ENCODE data around the gene NHS.
"Not testable (repeated sequence)": the region's sequence is repeated elsewhere in the genome, so short reads cannot be mapped to it uniquely, and the experiment has no call there.

Gene NHS

GRCh38 chrX:17549107-17549651 is 174.2 kb downstream of the NHS start:
- DNase-seq (ENCODE audit: low spot score) = no peak

DNA sequence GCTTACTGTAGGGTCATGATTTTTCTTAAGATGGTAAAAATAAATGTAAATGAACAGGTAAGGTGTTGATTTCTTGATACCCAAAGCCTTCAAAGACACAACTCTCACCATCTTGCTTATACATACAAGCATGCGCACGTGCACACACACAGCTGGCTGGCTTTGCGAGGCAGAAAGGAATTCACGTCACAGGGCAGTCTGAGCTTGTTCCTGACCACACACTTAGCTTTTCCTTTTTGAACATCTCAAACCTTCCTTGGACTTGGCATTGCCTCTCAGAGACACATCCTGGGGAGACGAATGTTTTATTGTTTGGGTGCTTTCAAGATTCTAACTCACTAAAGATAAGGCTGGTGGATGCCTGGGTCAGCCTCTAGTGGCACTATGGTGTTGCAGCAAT is 175.0 kb downstream of the NHS start:
- DNase-seq (ENCODE audit: low spot score) = no peak

DNA sequence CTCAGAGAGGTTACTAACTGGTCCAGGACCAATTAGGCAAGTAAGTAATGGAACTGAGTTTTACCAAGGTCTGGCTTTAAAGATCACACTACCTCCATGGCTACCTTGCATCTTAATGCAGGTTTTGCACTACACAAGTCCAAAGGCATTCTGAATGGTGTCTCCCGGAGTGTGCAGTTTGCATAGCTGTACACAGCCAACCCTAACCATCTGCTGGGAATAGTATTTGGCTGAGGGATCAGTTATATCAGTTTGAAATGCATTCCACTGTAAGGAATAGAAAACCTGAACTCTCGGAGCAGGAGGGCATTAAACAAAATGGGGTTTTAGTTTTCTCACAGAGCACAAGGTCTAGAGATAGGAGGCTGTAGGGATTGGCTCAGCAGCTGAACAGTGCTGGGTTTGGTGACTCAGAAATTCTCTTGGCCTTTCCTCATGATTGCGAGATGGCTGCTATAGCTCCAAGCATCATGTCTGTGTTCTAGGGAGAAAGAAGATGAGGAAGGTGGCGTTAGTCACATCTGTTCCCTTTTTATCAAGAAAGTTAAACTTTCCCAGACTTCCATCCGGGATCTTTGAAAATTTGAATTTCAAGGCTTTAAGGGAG is 177.1 kb downstream of the NHS start:
- no peak for DNase-seq (ENCODE audit: low spot score)

DNA sequence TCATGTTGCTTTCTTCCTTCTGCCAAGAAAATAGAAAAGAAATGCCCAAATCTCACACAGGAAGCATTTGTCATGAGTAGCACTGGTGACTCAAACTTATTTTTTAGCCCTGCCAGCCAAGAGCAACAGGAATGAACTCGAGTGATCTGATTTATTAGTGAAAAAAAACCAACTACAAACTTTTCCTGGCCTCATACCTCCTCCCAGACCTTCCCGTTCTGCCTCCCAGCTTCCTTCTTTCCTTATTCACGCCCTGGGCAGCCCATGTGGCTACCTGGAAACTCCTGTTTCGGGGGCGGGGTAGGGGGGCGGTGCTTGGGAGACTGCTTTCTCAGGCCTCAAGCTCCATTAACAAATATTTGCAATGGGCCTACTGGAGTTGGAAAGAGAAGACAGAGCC is 178.5 kb downstream of the NHS start:
- DNase-seq (ENCODE audit: low spot score) = no peak

DNA sequence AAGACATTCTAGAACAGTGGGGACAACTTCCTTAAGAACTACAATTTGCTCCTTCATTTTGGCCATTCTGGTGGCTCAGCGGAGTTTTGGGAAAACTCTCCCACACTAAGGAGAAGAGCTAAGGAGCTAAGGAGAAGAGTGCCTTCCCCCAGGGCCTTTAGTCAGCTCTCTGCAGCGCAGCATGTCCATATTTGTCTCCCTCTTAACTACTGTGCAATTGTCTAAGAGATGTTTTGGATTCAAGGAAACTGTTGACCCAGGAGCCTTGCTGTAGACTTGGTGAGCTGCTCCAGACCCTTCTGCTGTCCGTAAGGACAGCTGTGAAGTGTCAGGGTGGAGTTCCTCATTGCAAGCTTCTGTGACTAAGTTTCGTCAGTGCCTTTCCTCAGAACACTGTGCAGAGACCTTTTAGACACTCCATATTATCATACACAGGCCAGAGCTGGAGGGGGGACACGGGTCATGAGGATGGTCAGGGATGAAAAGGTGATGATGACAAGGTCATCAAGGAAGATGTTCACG is 179.0 kb downstream of the NHS start:
- DNase-seq (ENCODE audit: low spot score) = no peak

GRCh38 chrX:17554914-17555313 is 179.9 kb downstream of the NHS start:
- DNase-seq (ENCODE audit: low spot score) = no peak

DNA sequence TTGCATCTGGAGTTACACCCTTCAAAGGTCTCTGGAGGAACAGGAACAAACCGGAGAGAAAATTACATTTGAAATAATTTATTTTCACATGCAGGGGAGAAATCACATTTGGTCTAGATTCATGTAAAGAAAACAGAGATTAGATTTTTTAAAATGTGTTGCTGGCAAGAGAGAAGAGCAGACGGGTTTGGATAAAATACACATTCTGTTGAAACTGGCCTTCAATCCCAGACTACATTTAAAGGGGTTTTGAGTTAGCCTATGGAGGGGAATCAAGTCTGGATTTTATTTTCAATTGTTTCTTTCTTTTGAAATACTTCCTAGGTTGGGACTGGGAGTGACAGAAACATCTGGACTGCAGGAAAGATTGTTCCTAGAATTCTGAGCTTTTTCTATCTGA is 180.8 kb downstream of the NHS start:
- no peak for DNase-seq (ENCODE audit: low spot score)

DNA sequence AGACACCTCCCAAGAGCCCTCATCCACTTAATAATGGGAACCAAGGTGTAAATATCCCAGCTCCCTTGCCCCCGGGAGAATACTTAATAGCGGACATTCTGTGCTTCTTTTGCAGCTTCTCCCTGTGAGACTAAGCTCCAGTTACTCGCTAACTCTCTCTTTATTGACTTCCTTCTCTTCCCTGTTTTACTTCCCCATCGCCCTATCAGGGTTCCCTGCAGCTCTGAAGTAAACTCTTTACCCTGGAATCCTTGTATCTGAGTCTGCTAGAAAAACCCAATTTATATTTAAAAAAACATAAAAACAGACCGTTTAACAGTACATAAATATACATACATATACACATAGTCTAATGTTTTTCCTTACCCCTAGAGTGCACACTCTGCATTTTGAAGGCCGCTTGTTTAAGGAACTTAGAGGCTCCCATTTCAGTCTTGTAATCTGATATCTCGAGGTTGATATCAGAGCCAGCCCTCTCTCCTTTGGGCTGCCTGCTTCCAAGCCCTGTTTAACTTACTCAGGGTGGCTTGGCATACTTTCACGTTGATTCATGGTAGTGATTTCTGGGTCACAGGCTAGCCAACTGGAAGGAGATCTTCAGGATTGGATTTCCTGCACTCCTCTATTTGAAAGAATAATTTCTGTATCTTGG is 184.9 kb downstream of the NHS start:
- no peak for DNase-seq (ENCODE audit: low spot score)

DNA sequence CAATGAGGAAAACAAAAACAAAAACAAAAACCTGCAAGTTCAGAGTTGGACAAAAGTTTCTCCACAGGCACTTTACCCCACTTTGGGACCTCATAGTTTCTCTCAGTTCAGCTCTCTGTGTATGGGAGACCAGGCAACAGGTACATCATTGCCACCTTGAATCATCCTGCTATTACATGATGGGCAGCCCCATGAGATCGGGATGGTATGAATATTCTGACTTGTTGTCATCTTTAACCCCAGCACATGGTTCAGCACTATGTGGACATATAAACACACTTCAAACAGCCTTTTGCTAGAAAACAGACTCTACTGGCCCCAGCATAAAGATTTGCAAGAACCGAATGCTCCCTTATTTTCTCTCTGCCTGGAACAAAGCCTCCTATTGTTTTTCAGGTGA is 185.4 kb downstream of the NHS start:
- DNase-seq (ENCODE audit: low spot score) = no peak

DNA sequence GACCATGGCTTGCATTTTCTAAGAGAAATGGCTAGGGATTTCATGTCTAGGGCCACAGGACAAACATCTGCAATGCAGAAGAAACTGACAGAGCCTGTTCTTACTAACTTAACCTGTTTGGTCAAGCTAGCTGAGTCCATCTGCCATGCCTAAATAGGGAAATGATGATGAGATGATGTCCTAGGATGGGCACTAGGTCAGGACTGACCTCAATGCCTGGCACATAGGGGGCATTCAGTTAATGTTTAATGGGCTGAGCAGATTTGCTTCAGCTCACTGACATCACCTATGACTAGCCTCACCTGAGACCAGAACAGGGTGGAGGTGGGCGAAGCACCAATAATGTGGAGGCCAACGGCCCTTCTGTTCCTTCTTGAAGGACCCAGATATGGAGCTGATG is 188.1 kb downstream of the NHS start:
- no peak for DNase-seq (ENCODE audit: low spot score)

DNA sequence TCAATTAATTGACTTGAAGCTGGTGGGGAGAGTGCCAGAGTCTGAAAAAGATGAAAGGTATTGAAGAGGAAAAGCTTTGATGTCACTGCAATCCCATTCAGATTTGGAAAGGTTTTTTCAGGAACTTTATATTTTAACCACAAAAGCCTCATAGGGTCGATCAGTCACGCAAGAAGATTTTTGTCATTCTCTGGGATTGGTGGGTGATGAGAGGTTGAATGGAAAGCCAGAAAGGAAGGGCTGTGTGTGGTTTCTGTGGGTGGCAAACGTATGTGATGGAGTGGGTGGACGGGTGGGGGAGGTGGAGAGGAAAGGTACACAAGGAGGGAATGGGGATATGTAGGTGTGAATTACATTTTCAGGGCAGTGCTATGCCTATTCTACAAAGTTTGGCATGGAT is 188.5 kb downstream of the NHS start:
- no peak for DNase-seq (ENCODE audit: low spot score)

- no peak for DNase-seq (ENCODE audit: low spot score)
Observed at GRCh38 chrX:17564689-17565409, 189.8 kb downstream of the NHS start.

GRCh38 chrX:17566740-17567139 is 191.7 kb downstream of the NHS start:
- no peak for DNase-seq (ENCODE audit: low spot score)

GRCh38 chrX:17567187-17567586 is 192.2 kb downstream of the NHS start:
- no peak for DNase-seq (ENCODE audit: low spot score)

DNA sequence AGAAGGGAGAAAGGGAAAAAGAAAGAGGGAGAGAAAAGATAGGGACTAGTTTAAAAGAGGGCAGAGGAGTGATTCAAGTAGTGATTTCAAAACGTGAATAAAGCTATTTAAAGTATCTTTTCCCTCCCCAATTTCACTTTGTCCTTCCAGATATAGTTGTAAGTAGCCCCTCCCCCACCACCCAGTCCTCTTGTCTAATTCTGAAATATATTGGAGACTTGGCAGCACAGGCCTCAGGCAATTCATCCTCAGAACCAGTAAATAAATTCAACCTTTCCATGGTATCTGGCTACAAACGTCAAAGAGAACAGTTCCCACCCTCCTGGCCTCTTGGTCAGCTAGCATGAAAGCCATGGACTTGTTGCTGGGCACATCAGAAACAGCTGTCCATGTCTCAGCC is 192.8 kb downstream of the NHS start:
- no peak for DNase-seq (ENCODE audit: low spot score)

GRCh38 chrX:17568804-17569203 is 193.8 kb downstream of the NHS start:
- not testable (repeated sequence) for DNase-seq (ENCODE audit: low spot score)

GRCh38 chrX:17579026-17579425 is 204.0 kb downstream of the NHS start:
- no peak for DNase-seq (ENCODE audit: low spot score)

DNA sequence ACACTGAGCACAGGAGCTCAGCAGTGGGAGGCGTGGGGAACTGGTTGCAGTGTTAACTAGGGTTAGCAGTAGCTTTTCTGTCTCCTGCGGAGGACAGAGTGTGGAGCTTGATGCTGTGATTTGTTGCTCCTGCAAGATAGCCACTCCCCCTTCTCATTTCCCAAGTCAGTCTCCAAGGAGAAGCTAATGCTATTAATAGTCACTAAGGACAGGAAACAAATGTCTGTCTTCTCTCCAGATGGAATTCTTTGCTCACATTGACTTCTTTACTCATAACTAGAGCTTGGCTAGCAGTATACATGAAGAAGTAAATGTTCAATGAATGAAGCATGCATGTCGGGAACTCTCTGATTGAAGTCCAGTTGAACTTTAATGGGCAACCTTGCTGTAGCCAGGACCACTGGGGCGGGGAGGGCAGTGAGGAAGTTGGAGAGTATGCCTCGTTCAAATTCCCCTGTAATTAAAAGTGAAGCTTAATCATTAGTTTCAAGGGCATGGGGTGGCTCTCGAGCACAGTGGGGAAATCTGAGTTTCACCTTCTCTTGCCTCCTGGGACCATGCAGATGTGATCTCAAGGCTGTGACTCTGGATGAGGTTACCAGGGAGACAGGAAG is 205.6 kb downstream of the NHS start:
- peak; percentile 42 for DNase-seq (ENCODE audit: low spot score)

- DNase-seq (ENCODE audit: low spot score) = no peak
Observed at GRCh38 chrX:17581641-17582040, 206.6 kb downstream of the NHS start.

GRCh38 chrX:17584248-17584681 is 209.3 kb downstream of the NHS start:
- DNase-seq (ENCODE audit: low spot score) = no peak

- DNase-seq (ENCODE audit: low spot score) = no peak
Observed at GRCh38 chrX:17585006-17585405, 210.0 kb downstream of the NHS start.

- DNase-seq (ENCODE audit: low spot score) = no peak
Observed at GRCh38 chrX:17587366-17587765, 212.4 kb downstream of the NHS start.

DNA sequence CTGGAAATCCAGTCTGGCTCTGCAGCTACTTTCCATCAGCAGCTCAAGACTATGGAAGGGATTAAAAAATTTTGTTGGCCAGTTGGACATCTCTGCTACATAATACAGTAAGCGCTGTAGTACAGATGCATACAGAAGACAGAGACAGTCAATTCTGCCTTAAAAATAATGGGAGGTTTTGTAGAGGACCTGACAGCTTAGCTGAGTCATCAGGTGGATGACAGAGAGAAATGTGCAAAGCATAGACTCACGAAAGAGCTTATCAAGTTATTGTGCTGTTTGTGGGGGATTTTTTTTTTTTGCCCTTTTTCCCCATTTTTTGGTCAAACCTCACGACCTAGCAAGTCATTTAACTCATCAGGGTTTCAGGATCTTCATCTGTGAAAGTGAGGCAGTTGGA is 213.3 kb downstream of the NHS start:
- no peak for DNase-seq (ENCODE audit: low spot score)
